ENCODE results near the gene TPSB2.

Gene TPSB2

DNA sequence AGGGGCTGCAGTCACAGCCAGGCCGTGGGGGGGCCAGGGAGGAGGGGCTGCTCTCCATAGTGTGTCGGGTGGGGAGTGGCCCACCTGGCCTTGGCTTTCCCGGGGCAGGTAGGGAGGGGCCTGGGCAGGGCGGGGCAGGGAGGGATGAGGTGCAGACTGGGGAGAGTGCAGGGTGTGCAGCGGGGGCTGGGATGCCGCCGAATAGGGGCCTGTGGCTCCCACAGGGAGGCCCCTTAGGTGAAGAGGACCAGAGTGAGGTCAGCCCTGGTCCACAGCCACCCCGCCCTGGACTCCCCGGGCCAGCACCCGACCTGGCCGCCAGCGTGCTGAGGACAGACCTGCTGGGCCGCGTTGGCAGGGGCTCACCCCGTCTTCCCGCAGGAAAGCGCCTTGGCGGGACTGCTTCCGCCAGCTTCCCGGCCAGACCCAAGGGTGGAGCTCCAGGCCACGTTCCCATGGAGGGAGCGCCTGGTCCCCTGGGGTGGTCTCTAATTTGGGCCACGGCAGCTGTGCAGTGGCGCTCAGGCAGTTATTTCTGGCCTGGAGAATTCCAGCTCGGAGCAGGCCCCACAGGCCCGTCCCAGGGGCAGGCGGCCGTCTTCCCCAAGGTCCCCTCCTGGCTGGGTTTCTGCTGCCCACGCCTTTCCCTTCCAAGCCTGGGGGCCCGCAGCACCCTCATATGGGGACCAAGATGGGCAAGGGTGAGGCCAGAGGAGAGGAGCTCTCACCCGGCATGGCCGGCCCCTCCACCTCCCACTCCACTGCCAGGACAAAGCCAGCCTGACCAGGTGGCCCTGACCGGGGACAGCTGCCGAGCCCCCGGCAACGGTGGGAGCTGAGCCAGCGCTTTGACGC is 49.2 kb downstream of the TPSB2 start:
- no peak for DNase-seq
